Measurements from ENCODE around the gene EDEM3. TPM values are rescaled to one million over a fixed set of nuclear protein-coding genes. Genes with fewer than 3 reads are reported as not detected.

The EDEM3 gene
- total and polyA plus RNA-seq, 7 experiments from 2014 or later: 9.3 to 55.9 (median 29.5) TPM

- Histone ChIP-seq H3K4me3 (ENCODE audit: low read length) (no peak overlapping the region), H3K36me3 (ENCODE audit: control insufficient read depth in 2 of 3, insufficient read depth in 3 of 3, low read length in 3 of 3) (no peaks in the 10 kb centered on the region), H3K9me3 (ENCODE audit: control insufficient read depth in 2 of 3, low read length in 3 of 3) (no peaks in the 10 kb centered on the region), H3K27me3 (ENCODE audit: control insufficient read depth in 2 of 2, insufficient read depth in 2 of 2, low read length in 2 of 2) (no peaks in the 10 kb centered on the region), H3K27ac (ENCODE audit: low read depth, low read length) (no peak overlapping the region), H3K4me1 (ENCODE audit: control insufficient read depth in 2 of 2, insufficient read depth in 2 of 2, low read length in 2 of 2) (no peaks in the 10 kb centered on the region)
- H3K9me3 Mint-ChIP-seq: no peaks in the 10 kb centered on the region
- CTCF ChIA-PET: no interaction called here
- ATAC-seq (peak; percentile 76), DNase-seq (peak in 3 of 9 donors; percentile 11 to 58 (median 22))
- peaks cover 0 to 8% (median 5%) of the 10 kb centered on the region in 7 donors for H3K4me1 Mint-ChIP-seq
- POLR2A ChIA-PET: interaction anchor here (0.6 kb wide), 1 partner anchor 1932 kb away, joined by 3 read pairs; no protein-coding TSS in a partner anchor
- no peaks in the 10 kb centered on the region for H3K36me3 Mint-ChIP-seq
- H3K27me3 Mint-ChIP-seq: peaks cover 12 to 28% (median 20%) of the 10 kb centered on the region in 5 donors
- H3K27ac Mint-ChIP-seq: no peak overlapping the region
- intact Hi-C loops (cut with micrococcal nuclease): loop anchor here in 1 of 2 donors (5.0 kb wide), 1 partner anchor 587 kb away; no protein-coding TSS in a partner anchor
- H3K4me3 Mint-ChIP-seq: peak overlapping the region in 3 of 10 donors; percentile 21 to 39 (median 32)
Observed at GRCh38 chr1:184664042-184664660, 90.5 kb downstream of the EDEM3 start.

GRCh38 chr1:184661801-184662200 lies 92.9 kb downstream of the EDEM3 start:
- DNase-seq (no peak), ATAC-seq (no peak)
- Mint-ChIP-seq H3K9me3 (no peaks in the 10 kb centered on the region), H3K27me3 (peaks cover 12 to 22% (median 20%) of the 10 kb centered on the region in 5 donors), H3K4me3 (no peak overlapping the region), H3K4me1 (peaks cover 0 to 8% (median 5%) of the 10 kb centered on the region in 7 donors), H3K36me3 (no peaks in the 10 kb centered on the region), H3K27ac (no peak overlapping the region)
- ChIA-PET CTCF (no interaction called here), POLR2A (no interaction called here)
- Histone ChIP-seq H3K27ac (ENCODE audit: low read depth, low read length) (no peak overlapping the region), H3K4me1 (ENCODE audit: control insufficient read depth in 2 of 2, insufficient read depth in 2 of 2, low read length in 2 of 2) (no peaks in the 10 kb centered on the region), H3K4me3 (ENCODE audit: low read length) (no peak overlapping the region), H3K9me3 (ENCODE audit: control insufficient read depth in 2 of 3, low read length in 3 of 3) (no peaks in the 10 kb centered on the region), H3K27me3 (ENCODE audit: control insufficient read depth in 2 of 2, insufficient read depth in 2 of 2, low read length in 2 of 2) (no peaks in the 10 kb centered on the region), H3K36me3 (ENCODE audit: control insufficient read depth in 2 of 3, insufficient read depth in 3 of 3, low read length in 3 of 3) (no peaks in the 10 kb centered on the region)
- intact Hi-C loops (cut with micrococcal nuclease): loop anchor here in 1 of 2 donors (5.0 kb wide), 1 partner anchor 584 kb away; no protein-coding TSS in a partner anchor

GRCh38 chr1:184660462-184661191 lies 94.0 kb downstream of the EDEM3 start:
- H3K4me1 Mint-ChIP-seq: peaks cover 0 to 8% (median 5%) of the 10 kb centered on the region in 7 donors
- no peak for ATAC-seq
- no peak overlapping the region for H3K4me3 Mint-ChIP-seq
- H3K4me1 ChIP-seq (ENCODE audit: control insufficient read depth in 2 of 2, insufficient read depth in 2 of 2, low read length in 2 of 2): no peaks in the 10 kb centered on the region
- no peaks in the 10 kb centered on the region for H3K36me3 Mint-ChIP-seq
- H3K36me3 ChIP-seq (ENCODE audit: control insufficient read depth in 2 of 3, insufficient read depth in 3 of 3, low read length in 3 of 3): no peaks in the 10 kb centered on the region
- H3K27me3 Mint-ChIP-seq: peaks cover 8 to 24% (median 18%) of the 10 kb centered on the region in 5 donors
- no peak for DNase-seq
- no peaks in the 10 kb centered on the region for H3K9me3 Mint-ChIP-seq
- no peak overlapping the region for H3K27ac ChIP-seq (ENCODE audit: low read depth, low read length)
- intact Hi-C loops (cut with micrococcal nuclease): loop anchor here in 1 of 2 donors (5.0 kb wide), 1 partner anchor 583 kb away; no protein-coding TSS in a partner anchor
- no peaks in the 10 kb centered on the region for H3K9me3 ChIP-seq (ENCODE audit: control insufficient read depth in 2 of 3, low read length in 3 of 3)
- no peak overlapping the region for H3K4me3 ChIP-seq (ENCODE audit: low read length)
- POLR2A ChIA-PET: no interaction called here
- H3K27me3 ChIP-seq (ENCODE audit: control insufficient read depth in 2 of 2, insufficient read depth in 2 of 2, low read length in 2 of 2): no peaks in the 10 kb centered on the region
- CTCF ChIA-PET: no interaction called here
- no peak overlapping the region for H3K27ac Mint-ChIP-seq

- Histone ChIP-seq H3K4me1 (ENCODE audit: control insufficient read depth in 2 of 2, insufficient read depth in 2 of 2, low read length in 2 of 2) (no peaks in the 10 kb centered on the region), H3K27me3 (ENCODE audit: control insufficient read depth in 2 of 2, insufficient read depth in 2 of 2, low read length in 2 of 2) (no peaks in the 10 kb centered on the region), H3K27ac (ENCODE audit: low read depth, low read length) (no peak overlapping the region), H3K9me3 (ENCODE audit: control insufficient read depth in 2 of 3, low read length in 3 of 3) (no peaks in the 10 kb centered on the region), H3K4me3 (ENCODE audit: low read length) (no peak overlapping the region), H3K36me3 (ENCODE audit: control insufficient read depth in 2 of 3, insufficient read depth in 3 of 3, low read length in 3 of 3) (no peaks in the 10 kb centered on the region)
- H3K4me3 Mint-ChIP-seq: no peak overlapping the region
- intact Hi-C loops (cut with micrococcal nuclease): no loop called here
- H3K27me3 Mint-ChIP-seq: peaks cover 0 to 19% (median 2%) of the 10 kb centered on the region in 5 donors
- no peaks in the 10 kb centered on the region for H3K36me3 Mint-ChIP-seq
- H3K4me1 Mint-ChIP-seq: peaks cover 0 to 6% (median 0%) of the 10 kb centered on the region in 7 donors
- no peak overlapping the region for H3K27ac Mint-ChIP-seq
- DNase-seq (no peak), ATAC-seq (no peak)
- H3K9me3 Mint-ChIP-seq: no peaks in the 10 kb centered on the region
- POLR2A ChIA-PET: no interaction called here
- CTCF ChIA-PET: no interaction called here
Observed at GRCh38 chr1:184658055-184658454, 96.6 kb downstream of the EDEM3 start.

- peaks cover 0 to 7% (median 0%) of the 10 kb centered on the region in 11 donors for H3K9me3 Mint-ChIP-seq
- H3K36me3 ChIP-seq (ENCODE audit: control insufficient read depth in 2 of 3, insufficient read depth in 3 of 3, low read length in 3 of 3): no peaks in the 10 kb centered on the region
- H3K4me1 ChIP-seq (ENCODE audit: control insufficient read depth in 2 of 2, insufficient read depth in 2 of 2, low read length in 2 of 2): no peaks in the 10 kb centered on the region
- H3K27ac Mint-ChIP-seq: no peak overlapping the region
- POLR2A ChIA-PET: no interaction called here
- H3K36me3 Mint-ChIP-seq: peaks cover 0 to 4% (median 0%) of the 10 kb centered on the region in 5 donors
- intact Hi-C loops (cut with micrococcal nuclease): no loop called here
- H3K4me3 Mint-ChIP-seq: no peak overlapping the region
- CTCF ChIA-PET: interaction anchor here (0.7 kb wide), 1 partner anchor 58 kb away, joined by 3 read pairs; no protein-coding TSS in a partner anchor
- H3K4me3 ChIP-seq (ENCODE audit: low read length): no peak overlapping the region
- no peak overlapping the region for H3K27ac ChIP-seq (ENCODE audit: low read depth, low read length)
- no peaks in the 10 kb centered on the region for H3K27me3 ChIP-seq (ENCODE audit: control insufficient read depth in 2 of 2, insufficient read depth in 2 of 2, low read length in 2 of 2)
- peaks cover 0 to 2% (median 0%) of the 10 kb centered on the region in 7 donors for H3K4me1 Mint-ChIP-seq
- DNase-seq: no peak
- H3K27me3 Mint-ChIP-seq: peaks cover 6 to 22% (median 13%) of the 10 kb centered on the region in 5 donors
- ATAC-seq: no peak
- H3K9me3 ChIP-seq (ENCODE audit: control insufficient read depth in 2 of 3, low read length in 3 of 3): no peaks in the 10 kb centered on the region
Observed at GRCh38 chr1:184656221-184656620, 98.4 kb downstream of the EDEM3 start.

- ChIA-PET CTCF (no interaction called here), POLR2A (no interaction called here)
- Histone ChIP-seq H3K36me3 (ENCODE audit: control insufficient read depth in 2 of 3, insufficient read depth in 3 of 3, low read length in 3 of 3) (no peaks in the 10 kb centered on the region), H3K4me1 (ENCODE audit: control insufficient read depth in 2 of 2, insufficient read depth in 2 of 2, low read length in 2 of 2) (no peaks in the 10 kb centered on the region), H3K27ac (ENCODE audit: low read depth, low read length) (no peak overlapping the region), H3K27me3 (ENCODE audit: control insufficient read depth in 2 of 2, insufficient read depth in 2 of 2, low read length in 2 of 2) (no peaks in the 10 kb centered on the region), H3K4me3 (ENCODE audit: low read length) (no peak overlapping the region), H3K9me3 (ENCODE audit: control insufficient read depth in 2 of 3, low read length in 3 of 3) (no peaks in the 10 kb centered on the region)
- Mint-ChIP-seq H3K27ac (no peak overlapping the region), H3K9me3 (peaks cover 0 to 12% (median 6%) of the 10 kb centered on the region in 11 donors), H3K36me3 (peaks cover 0 to 4% (median 0%) of the 10 kb centered on the region in 5 donors), H3K27me3 (peaks cover 6 to 21% (median 13%) of the 10 kb centered on the region in 5 donors), H3K4me1 (peaks cover 0 to 4% (median 0%) of the 10 kb centered on the region in 7 donors), H3K4me3 (no peak overlapping the region)
- no peak for ATAC-seq
- intact Hi-C loops (cut with micrococcal nuclease): no loop called here
- DNase-seq: no peak
Observed at GRCh38 chr1:184655185-184655584, 99.5 kb downstream of the EDEM3 start.

Measured in naive thymus-derived CD4-positive, alpha-beta T cell (primary cell).